Upper lobe of left lung (tissue), 4 donors: ENCODE measurements around the gene MMP28.

Experiments
- CTCF ChIP-seq, 6 experiments: fragments of 450-650 bp in 4 of 6; fragments of 200-600 bp in 2 of 6; sonication (generic) in 2 of 6; IDR thresholded peaks; one replicate each; pipeline ENCODE4 v1.5.1; 2016 to 2019; ENCODE audit warnings: antibody characterized with exemption in 6 of 6
- EP300 ChIP-seq, 4 donors: sonication (generic); formaldehyde crosslinking; IDR thresholded peaks; one replicate each; pipeline ENCODE4 v1.5.1; 2017; ENCODE audit warnings: antibody characterized with exemption in 4 of 4, control low read depth in 2 of 4
- POLR2A ChIP-seq, 4 donors: fragments of 450-650 bp; IDR thresholded peaks; one replicate each; pipeline ENCODE4 v1.5.1; 2016 to 2017; ENCODE audit warnings: antibody characterized with exemption in 4 of 4, mild to moderate bottlenecking in 2 of 4
- POLR2AphosphoS5 ChIP-seq, 2 donors: sonication (generic); formaldehyde crosslinking; IDR thresholded peaks; one replicate each; pipeline ENCODE4 v1.5.1; 2017; ENCODE audit warnings: antibody characterized with exemption in 2 of 2

- no peak for TF ChIP-seq CTCF (IDR thresholded peaks at IDR 0.05)
- no peak for TF ChIP-seq POLR2A (IDR thresholded peaks at IDR 0.05)
- TF ChIP-seq POLR2AphosphoS5 (IDR thresholded peaks at IDR 0.05), result no peak
- TF ChIP-seq EP300 (IDR thresholded peaks at IDR 0.05), result no peak
These were observed 45.7 kb upstream of the MMP28 start for GRCh38 chr17:35841101-35841500.
